ENCODE data around the gene SVIL.
"Not testable (repeated sequence)": the region's sequence is repeated elsewhere in the genome, so short reads cannot be mapped to it uniquely, and the experiment has no call there.

Gene SVIL

DNA sequence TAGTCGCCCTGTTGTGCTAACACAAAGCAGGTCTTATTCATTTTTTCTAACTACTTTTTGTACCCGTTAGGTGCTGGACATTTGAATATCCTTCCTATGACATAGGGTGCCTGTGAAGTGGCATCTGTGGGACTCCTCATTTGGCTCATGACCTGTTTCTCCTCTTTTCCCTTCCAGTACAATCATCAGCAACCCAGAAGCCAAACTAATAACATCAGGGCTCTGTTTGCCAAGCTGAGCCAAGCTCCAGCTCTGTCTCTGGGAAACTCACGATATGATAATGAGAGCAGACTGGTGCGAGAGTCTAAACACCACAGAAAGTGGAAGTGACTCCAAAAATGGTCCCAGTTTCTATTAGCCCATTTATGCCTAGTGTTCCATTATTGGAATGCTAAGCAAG, 92.0 kb downstream of the SVIL start:
- TF ChIP-seq, protein P1, sequence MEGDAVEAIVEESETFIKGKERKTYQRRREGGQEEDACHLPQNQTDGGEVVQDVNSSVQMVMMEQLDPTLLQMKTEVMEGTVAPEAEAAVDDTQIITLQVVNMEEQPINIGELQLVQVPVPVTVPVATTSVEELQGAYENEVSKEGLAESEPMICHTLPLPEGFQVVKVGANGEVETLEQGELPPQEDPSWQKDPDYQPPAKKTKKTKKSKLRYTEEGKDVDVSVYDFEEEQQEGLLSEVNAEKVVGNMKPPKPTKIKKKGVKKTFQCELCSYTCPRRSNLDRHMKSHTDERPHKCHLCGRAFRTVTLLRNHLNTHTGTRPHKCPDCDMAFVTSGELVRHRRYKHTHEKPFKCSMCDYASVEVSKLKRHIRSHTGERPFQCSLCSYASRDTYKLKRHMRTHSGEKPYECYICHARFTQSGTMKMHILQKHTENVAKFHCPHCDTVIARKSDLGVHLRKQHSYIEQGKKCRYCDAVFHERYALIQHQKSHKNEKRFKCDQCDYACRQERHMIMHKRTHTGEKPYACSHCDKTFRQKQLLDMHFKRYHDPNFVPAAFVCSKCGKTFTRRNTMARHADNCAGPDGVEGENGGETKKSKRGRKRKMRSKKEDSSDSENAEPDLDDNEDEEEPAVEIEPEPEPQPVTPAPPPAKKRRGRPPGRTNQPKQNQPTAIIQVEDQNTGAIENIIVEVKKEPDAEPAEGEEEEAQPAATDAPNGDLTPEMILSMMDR (IDR thresholded peaks at IDR 0.05; ENCODE audit: low read depth, low read length, missing control alignments), result no peak
- no peak for DNase-seq (ENCODE audit: low read depth)
- no peak overlapping the region for H3K4me3 ChIP-seq (ENCODE audit: low read depth, low read length)

DNA sequence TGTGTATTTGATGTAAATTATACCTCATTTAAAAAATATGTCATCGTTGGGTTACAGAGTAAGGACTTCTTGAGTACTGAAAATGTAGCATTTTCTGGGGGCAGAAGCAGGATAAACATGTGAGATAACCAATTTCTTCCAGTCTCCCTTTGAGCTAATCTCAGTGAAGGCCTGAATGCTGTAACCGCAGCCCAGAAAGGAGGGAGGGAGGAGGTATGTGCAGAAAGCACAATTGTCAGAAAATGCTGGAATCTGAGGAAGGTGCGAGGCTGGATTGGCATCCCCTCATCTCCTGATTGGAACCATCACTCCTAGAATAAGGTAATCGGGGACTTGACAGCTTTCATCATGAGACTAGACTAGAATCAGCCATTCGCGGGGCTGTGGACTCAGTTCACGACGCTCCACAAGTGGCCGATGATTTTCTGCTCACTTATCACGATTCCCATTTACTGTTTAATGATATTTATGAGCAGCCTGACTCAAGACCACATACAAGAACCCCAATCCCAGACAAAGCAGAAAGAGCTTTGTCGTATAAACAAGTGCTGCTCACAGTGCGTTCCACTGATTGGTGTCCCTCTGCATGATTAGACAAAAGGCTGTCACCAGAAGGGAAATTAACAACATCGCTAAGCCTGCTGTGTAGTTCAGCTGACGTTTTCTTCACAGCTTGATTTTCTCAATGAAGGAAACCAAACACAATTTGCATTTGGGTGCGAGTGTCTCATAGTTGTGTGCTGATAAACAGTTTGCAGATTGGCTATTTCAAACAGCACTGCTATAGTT, 93.2 kb downstream of the SVIL start:
- H3K4me3 ChIP-seq (ENCODE audit: low read depth, low read length), result no peak overlapping the region
- DNase-seq (ENCODE audit: low read depth), result no peak
- TF ChIP-seq, protein P1 (IDR thresholded peaks at IDR 0.05; ENCODE audit: low read depth, low read length, missing control alignments), result no peak

DNA sequence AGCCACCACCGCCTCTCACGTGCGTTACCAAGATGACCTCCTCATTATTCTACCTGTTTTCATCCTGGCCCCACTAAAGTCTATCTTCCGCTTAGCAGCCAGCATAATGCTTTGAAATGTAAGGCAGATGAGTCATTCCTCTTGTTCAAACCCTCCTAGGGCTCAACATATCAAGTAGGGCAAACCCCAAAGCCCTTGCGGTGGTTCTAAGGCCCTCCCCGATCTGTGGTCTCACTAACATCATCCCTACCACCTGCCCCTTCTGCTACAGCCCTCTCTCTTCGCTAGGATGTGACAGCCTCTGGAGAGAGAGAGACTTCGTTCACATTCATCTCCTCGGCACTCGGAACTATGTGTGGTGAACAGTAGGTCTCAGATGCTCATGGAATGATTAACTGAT, 94.8 kb downstream of the SVIL start:
- H3K4me3 ChIP-seq (ENCODE audit: low read depth, low read length), result no peak overlapping the region
- no peak for DNase-seq (ENCODE audit: low read depth)
- TF ChIP-seq, protein P1 (IDR thresholded peaks at IDR 0.05; ENCODE audit: low read depth, low read length, missing control alignments), result no peak

DNA sequence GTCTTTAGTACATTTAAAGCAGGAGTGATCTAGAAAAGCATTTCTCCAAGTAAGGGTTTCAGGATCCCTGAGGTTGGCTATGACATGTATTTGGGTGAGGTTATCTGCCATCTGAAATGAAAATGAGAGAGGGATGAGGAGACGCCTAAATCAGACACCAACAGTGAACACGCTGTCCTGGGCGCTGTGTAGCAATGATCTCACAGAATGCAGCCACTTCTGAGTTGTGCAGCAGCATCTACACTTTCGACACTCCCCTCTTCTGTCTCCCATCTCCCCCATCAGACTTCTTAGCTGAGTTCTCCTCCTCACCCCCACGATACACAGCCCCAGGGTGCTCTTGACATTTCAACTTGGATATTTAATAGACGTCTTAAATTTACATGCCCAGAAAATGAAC, 95.4 kb downstream of the SVIL start:
- H3K4me3 ChIP-seq (ENCODE audit: low read depth, low read length), result no peak overlapping the region
- TF ChIP-seq, protein P1 (IDR thresholded peaks at IDR 0.05; ENCODE audit: low read depth, low read length, missing control alignments), result no peak
- no peak for DNase-seq (ENCODE audit: low read depth)

DNA sequence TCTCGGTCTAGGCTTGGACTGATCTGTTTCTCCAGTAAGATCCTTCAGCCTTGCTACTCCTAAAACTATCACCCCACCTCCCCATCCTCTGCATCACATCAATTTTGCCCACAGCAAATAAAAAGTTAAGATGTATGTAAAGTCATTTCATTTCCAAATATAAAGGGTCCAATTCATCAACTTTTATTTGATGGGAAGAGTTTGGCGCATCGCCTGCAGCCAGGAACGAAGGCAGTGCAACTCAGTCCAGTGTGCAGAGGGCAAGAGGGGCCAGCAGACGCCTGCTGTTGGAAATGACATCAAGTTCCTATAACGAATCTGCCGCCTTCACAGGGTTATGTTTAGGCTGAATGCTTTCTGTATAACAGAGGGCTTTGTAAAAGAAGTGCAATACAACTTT, 97.0 kb downstream of the SVIL start:
- DNase-seq (ENCODE audit: low read depth), result no peak
- no peak overlapping the region for H3K4me3 ChIP-seq (ENCODE audit: low read depth, low read length)
- TF ChIP-seq, protein P1 (IDR thresholded peaks at IDR 0.05; ENCODE audit: low read depth, low read length, missing control alignments), result no peak

DNA sequence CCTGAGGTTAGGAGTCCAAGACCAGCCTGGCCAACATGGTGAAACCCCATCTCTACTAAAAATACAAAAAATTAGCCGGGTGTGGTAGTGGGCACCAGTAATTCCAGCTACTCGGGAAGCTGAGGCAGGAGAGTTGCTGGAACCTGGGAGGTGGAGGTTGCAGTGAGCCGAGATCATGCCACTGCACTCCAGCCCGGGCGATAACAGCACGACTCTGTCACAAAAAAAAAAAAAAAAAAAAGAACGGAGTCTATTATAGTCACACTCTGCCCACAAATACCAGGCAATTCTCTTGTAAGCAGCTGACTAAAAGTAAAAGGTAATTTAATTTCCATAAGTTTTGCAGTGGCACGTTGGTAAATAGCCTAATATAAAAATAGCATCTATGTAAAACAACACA, 98.1 kb downstream of the SVIL start:
- H3K4me3 ChIP-seq (ENCODE audit: low read depth, low read length); DNase-seq (ENCODE audit: low read depth): not testable (repeated sequence)

DNA sequence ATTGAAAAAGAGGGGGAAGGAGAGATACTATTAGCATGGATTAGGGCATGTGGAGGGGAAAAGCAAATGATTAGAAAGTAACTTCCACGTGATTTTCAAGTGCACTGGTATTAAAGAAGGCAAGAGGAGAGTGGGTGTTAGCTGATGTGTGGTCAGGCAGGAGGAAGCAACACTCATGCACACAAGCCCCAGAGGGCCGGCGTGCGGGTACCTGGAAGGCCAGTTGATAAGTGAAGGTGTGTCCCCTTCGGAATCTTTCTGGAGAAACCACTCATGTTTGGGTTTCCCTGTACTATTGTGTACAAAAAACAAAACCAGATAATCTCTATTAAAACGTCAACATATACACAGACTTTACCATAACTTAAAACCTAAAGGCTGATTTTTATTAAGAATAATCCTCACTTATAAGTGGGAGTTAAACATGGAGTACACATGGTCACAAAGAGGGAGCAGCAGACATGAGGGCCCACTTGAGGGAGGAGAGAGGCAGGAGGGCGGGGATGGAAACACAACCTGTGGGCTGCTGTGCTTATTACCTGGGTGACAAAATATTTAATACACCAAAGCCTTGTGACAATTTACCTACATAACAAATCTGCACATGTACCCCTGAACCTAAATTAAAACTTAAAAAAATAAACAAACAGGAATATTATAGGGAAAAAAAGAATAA, 98.9 kb downstream of the SVIL start:
- no peak overlapping the region for H3K4me3 ChIP-seq (ENCODE audit: low read depth, low read length)
- no peak for DNase-seq (ENCODE audit: low read depth)
- TF ChIP-seq, protein P1 (IDR thresholded peaks at IDR 0.05; ENCODE audit: low read depth, low read length, missing control alignments), result no peak
